Effector CD8-positive, alpha-beta T cell (primary cell): ENCODE measurements around the gene ASNS.
"Not testable (repeated sequence)": the region's sequence is repeated elsewhere in the genome, so short reads cannot be mapped to it uniquely, and the experiment has no call there.

Experiments
- DNase-seq: peaks from one replicate; lab custom pipeline; 2025; lab: John Stamatoyannopoulos, UW
- total RNA-seq, 4 experiments: gene quantifications; one replicate each; lab custom pipeline; 2026; lab: John Stamatoyannopoulos, UW

The ASNS gene, protein sequence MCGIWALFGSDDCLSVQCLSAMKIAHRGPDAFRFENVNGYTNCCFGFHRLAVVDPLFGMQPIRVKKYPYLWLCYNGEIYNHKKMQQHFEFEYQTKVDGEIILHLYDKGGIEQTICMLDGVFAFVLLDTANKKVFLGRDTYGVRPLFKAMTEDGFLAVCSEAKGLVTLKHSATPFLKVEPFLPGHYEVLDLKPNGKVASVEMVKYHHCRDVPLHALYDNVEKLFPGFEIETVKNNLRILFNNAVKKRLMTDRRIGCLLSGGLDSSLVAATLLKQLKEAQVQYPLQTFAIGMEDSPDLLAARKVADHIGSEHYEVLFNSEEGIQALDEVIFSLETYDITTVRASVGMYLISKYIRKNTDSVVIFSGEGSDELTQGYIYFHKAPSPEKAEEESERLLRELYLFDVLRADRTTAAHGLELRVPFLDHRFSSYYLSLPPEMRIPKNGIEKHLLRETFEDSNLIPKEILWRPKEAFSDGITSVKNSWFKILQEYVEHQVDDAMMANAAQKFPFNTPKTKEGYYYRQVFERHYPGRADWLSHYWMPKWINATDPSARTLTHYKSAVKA
- 2.2 to 6.2 (median 3.1) reads per million in 4 experiments for total RNA-seq

DNA sequence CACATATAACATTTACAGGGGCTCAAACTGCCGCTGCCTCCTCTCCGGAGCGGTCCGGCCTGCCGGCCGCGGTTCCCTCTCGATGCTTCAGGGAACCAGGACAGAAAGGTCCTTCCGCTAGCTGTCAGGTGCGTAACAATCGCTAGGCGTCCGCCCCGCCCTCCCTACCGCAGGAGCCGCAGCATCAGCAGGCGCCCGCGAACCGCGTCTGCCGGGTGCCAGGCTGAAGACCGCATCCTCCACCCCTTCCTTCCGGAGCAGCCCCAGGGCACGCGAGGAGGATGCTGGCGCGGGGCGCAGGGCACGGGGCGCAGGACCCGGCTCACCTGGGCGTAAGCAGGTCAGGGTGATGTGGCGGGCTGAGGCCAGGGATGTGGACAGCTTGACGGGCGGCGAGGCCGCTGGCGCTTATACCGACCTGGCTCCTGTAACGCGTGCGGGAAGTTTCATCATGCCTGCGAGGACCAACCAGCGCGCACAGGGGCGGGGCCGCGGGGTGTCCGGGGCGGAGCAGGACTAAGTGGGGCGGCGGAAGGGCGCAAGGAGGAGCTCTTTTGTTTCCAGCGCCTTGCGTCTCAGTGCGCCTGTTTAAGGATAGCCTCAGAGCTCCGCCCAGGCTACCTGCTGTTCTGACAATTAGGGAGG, at the start of gene ASNS:
ASNS (minus strand) TSS at position 384 of the 645 bp plus-strand sequence. CDS start 3,252 bp downstream, outside the sequence.
- peak; percentile 62 for DNase-seq

DNA sequence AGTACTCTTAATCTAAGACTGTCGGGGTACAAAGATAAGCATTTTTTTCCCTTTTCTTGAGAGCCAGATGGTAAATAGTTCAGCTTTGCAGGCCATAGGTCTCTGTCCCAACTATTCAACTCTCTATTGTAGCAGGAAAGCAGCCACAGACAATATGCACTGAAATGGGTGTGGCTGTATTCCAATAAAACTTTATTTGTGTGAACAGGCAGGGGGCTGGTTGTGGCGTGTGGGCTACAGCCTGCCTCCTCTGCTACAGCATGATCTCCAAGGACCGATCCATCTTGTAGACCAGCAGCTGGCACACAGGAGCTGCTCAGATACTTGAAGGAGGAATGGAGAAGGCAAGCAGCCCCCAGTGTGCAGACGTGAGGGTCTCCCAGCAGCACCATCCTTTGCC, 49.0 kb upstream of the ASNS start:
- DNase-seq = not testable (repeated sequence)

DNA sequence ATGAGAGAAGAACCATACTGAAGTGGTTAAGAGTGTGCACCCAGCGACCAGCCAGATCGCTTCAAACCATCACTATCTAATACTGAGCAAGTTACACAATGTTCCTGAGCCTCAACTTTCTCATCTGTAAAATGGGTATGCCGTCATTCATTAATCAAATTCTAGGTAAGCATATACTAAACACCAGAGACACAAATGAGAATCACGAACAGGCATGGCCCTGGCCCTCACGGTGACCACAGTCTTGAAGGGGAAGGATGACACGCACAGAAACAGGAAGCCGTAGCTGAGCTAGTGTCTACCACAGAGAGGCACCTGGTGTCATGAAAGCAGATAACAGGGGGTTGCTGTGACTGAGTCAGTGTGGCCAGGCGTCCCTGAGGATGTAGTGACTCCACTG, 43.1 kb upstream of the ASNS start:
- not testable (repeated sequence) for DNase-seq

DNA sequence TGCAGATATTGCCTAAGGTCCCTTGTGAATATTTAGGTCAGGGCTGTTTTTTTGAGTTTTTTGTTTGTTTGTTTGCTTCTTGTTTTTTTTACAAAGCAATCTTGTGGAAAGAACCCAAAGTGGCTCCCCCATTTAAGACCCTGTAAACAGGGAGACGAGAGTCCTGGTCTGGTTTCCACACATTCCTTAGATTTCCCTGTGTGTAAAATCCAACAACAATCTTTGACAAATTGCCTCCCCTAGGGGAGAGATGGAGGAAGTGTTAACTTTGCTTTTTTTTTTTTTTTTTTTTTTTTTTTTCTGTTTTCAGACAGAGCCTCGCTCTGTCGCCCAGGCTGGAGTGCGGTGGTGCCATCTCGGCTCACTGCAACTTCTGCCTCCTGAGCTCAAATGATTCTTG, 40.1 kb upstream of the ASNS start:
- not testable (repeated sequence) for DNase-seq

DNA sequence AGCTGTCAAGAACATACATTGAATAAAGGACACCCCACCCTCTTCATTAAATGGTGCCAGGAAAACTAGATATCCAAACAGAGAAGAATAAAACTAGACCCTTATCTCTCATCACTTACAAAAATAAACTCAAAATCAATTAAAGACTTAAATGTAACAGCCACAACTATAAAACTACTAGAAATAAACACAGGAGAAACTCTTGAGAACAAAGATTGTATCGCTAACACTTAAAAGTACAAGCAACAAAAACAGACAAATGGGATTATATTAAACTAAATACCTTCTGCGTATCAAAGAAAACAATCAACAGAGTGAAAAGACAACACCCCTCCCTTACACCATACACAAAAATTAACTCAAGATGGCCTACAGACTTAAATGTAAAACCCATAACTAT, 24.7 kb upstream of the ASNS start:
- not testable (repeated sequence) for DNase-seq

DNA sequence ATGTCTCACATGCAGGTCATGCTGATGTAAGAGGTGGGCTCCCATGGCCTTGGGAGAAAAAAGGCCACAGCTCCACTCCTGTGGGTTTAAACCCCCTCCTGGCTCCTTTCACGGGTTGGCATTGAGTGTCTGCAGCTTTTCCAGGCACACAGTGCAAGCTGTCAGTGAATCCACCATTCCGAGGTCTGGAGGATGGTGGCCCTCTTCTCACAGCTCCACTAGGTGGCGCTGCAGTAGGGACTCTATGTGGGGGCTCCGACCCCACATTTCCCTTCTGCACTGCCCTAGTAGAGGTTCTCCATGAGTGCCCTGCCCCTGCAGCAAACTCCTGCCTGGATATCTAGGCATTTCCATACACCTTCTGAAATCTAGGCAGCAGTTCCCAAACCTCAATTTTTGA, 19.5 kb upstream of the ASNS start:
- not testable (repeated sequence) for DNase-seq

DNA sequence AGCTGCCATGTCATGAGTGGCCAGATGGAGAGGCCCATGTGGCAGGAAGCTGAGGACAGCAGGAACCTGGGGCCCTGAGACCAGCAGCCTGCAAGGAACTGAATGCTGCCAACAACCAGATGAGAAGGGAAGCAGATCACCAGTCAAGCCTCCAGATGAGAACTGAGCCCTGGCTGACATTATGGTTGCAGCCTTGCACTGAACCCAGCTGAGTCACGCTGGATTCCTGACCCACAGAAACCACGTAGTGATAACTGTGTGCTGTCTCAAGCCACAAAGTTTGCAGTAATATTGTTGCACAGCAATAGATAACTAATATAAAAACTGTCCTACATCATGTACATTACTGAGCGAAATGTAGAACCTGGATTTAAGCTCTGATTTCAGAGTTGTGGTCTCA, 7.3 kb upstream of the ASNS start:
- not testable (repeated sequence) for DNase-seq

DNA sequence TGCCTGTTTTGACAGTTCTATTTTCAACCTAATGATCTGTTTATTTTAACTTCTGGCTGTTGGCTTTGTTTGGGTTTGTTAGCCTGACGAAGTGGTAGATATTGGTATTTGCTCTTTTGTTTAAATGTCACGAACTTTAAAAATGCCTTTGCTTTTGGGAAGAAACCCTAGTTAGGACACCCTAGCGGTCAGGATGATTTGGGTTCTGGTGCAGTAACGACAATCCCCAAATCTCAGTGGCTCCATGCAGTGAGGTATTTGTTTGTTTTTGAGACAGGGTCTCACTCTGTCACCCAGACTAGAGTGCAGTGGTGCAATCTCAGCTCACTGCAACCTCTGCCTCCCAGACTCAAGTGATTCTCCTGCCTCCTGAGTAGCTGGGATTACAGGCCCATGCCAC, 2.7 kb upstream of the ASNS start:
- DNase-seq = not testable (repeated sequence)

DNA sequence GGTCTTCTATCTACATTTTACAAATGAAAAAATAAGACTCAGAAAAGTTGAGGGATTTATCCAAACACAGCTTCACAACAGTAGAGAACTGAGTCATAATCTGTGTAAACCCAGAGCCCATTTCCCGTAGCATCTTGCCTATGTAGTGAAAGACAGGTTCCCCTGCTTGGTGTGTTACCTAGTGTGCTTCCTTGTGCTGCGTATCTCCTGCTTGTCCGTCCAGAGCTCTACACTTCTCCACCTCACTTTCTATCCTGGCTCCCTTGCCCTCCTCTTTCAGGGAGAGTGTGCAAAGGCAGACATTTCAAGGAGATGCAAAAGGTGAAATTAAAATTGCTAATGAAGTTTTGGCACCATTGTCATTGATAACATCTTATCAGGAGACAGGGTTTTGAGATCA, 1.4 kb upstream of the ASNS start:
- no peak for DNase-seq

DNA sequence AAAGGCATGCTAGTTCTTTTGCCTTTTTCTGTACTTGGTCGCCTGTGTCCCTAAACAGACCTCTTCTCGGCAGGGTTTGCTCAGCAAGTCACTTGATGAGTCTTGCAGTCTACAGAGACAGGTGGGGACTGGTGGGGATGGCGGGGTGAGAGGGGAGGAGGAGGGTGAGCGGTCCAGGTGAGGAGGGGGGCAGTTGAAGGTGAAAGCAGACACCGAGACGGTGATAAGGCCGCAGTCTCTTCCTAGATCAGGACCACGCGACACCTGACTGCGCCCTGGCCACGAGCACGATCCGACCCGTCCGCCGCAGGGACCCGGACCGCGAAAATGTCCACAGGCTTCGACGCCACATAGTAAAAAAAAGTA, 566 bp downstream of the ASNS start:
- no peak for DNase-seq

DNA sequence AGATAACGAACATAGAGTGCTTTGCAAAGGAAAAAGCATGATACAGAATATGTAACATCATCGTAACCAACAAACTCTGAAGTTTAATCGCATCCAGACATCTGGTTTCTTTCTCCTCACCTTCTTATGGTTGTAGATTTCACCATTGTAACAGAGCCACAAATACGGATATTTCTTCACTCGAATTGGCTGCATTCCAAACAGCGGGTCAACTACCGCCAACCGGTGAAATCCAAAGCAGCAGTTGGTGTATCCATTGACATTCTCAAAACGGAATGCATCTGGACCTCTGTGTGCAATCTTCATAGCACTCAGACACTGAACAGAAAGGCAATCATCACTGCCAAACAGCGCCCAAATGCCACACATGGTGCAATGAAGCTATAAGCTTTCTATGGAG, 3.4 kb downstream of the ASNS start:
- no peak for DNase-seq

DNA sequence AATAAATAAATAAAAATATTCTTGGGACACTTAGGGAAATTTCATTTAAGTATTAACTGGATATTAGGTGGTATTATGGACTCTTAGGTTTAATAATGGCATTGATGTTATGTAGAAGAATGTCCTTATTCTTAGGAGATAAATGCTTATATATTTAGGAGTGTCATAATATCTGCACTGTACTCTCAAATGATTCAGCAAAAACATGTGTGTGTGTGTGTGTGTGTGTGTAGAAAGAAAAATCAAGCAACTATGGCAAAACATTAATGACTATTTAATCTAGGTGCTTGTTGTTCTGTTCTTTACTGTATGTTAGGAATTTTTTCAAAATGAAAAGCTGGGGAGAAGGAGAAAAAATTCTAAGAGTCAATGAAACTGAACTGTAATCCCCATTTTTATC, 3.9 kb downstream of the ASNS start:
- no peak for DNase-seq

DNA sequence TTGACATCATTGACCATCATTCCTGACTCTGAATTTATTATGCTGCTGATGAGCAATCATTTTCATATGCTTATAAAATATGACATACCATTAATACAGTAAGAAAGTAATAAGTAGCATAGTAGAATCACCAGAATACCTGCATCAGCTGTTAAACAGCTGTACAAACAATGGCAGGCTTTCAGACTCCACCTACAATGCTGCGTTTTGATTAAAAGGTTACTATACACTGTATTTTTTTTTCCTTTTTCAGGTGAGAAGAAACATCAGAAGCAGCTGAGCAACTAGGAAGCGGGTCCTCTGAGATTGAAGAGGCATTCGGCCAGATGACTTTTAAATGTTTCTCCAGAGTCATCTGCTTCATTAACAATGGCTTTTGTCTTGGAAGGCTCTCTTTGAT, 7.1 kb downstream of the ASNS start:
- no peak for DNase-seq

DNA sequence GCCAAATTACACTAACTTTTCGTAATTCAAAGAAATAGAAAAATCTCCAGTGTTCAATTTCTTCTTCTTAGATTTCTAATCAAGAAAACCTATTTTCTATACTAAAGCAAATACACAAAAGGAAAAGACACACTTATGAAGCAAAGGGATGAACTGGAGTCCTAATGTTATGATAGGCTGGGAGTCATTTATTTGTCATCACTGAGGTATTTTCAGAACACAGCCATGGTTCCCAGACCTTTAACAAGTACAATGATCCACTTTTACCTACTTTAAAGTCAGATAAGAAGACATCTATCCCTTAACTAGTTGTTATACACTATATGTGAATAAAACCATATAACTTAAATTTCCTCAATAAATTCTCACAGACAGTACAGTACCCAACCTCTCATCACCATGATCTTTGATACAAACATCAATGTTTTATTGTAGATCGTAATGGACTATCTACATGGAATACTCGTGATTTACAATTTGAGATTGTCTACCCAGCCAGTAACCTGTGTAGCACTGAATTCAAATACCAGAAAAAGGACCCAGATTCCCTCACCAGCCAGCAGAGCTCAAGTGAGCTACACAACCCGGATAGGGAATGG, 12.5 kb downstream of the ASNS start:
- no peak for DNase-seq

DNA sequence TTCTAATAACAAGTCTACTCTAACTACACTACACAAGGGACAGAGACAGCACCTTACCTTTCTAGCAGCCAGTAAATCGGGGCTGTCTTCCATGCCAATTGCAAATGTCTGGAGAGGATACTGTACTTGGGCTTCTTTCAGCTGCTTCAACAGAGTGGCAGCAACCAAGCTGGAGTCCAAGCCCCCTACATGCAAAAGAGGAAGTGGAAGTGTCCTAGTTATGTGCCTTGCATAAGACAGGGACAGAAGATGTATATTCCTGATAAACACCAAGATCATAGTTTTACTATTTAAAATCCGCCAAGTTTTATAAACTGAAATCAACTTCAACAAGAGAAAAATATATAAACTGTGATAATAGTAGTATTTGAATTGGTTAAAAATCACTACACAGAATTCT, 14.0 kb downstream of the ASNS start:
- DNase-seq = no peak

DNA sequence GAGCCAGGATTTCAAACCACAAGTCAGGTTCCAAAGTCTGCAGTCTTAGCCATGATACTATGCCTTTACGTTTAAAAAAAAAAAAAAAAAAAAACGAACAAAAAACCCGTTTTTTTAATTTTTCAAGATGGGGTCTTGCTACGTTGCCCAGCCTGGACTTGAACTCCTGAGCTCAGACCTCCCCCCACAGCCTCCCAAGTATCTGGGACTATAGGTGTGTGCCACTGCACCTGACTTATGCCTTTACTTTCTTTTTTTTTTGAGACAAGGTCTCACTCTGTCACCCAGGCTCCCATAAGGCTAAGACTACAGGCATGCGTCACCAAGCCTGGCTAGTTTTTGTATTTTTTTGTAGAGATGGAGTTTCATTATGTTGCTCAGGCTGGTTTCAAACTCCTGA, 14.7 kb downstream of the ASNS start:
- DNase-seq = no peak

DNA sequence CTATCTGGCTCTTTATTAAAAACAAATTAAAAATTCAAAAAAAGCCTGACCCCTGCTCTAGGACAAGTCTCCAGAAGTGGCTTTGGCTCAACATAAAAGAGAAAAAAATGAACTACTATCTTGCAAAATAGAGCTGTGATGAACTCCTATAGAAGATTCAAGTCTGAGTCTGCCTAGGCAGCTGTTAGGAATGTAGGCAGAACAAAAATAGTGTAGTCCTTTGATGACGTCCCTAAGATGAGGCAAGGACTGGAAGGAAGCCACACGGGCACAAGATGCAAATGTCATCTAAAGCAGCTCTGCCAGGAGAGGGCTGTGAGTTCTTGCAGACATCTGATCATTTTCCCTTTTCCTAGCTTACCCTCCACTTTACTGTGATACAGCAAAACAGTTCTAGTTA, 20.5 kb downstream of the ASNS start:
- no peak for DNase-seq

DNA sequence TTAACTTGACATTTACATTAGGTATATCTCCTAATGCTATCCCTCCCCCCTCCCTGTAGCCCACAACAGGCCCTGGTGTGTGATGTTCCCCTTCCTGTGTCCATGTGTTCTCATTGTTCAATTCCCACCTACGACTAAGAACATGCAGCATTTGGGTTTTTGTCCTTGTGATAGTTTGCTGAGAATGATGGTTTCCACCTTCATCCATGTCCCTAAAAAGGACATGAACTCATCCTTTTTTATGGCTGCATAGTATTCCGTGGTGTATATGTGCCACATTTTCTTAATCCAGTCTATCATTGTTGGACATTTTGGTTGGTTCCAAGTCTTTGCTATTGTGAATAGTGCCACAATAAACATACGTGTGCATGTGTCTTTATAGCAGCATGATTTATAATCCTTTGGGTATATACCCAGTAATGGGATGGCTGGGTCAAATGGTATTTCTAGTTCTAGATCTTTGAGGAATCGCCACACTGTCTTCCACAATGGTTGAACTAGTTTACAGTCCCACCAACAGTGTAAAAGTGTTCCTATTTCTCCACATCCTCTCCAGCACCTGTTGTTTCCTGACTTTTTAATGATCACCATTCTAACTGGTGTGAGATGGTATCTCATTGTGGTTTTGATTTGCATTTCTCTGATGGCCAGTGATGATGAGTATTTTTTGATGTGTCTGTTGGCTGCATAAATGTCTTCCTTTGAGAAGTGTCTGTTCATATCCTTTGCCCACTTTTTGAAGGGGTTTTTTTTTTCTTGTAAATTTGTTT, 21.8 kb downstream of the ASNS start:
- not testable (repeated sequence) for DNase-seq

DNA sequence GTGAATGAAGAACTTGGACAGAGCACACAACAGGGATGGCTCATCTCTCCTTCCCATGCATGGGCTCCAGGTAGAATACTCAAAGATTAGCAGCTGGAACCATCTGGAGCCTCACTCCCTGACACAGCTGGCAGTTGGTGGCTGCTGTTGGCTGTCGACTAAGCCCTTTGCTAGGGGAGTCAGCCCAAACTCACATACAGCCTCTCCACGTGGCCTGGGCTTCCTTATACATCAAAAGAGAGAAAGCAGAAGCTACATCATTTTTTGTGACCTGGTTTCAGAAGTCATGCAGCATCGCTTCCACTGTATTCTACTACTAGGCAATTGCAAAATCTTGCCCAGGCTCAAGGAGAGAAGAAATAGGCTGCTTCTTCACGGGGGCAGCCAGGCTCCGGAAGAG, 24.4 kb downstream of the ASNS start:
- no peak for DNase-seq

DNA sequence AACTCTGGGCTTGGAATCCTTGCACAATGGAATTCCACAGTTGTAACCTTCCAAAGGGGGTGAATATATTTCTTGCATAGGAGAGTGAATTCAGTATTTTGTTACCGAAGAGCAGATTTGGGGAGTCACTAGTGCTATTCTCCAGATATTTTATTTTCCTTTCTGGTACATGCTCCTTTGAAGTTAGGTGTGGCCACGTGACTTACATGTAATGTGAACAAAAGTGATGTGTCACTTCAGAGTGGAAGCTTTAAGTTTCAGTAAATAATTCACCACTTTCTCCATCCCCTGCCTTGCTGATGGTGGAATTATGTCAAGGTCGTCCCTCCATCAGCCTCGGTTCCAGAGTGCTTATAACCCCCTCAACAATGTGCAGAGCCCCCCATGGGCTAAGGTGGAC, 25.3 kb downstream of the ASNS start:
- no peak for DNase-seq

DNA sequence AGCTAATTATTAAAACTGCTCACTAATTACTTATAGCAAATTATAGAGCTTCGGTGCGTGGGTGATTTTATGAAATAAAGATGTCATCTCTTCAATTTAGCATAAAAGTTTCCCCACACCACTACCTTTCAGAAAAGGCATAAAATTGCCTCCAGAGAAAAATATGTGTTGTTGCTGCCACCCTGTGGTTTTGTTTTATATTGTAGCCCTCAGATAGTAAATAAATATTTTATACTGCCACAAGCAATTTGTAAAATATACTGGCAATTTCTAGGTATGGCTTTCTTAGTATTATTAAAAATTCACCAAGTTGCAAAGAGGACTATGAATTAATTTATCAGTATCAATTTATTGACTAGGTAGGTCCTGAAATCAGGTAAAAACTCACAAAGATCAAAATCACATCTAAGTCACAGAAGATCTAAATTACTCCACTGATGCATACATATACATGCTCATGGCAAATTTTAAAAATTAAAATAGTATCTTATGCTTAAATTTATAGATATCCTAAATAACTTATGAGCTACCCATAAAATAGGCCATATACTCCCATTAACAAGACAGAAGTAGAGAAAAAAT, 26.5 kb downstream of the ASNS start:
- DNase-seq = no peak

DNA sequence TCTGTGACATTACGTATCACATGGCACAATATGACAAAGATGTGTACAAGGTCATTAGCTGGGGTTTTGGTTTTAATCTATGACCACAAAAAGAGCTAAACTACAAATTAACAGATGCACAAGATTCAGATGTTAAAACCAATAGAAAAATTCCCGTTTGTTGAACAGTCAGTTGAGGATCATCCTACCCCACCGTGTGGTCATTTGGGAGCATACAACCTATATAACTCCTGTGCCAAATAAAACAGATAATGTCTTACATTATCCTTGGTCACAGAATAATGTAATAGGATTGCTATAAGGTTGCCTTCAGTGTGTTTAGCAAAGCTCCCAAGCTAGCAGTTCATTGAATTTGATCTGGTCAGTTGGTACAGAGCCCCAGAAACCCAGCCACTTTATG, 28.2 kb downstream of the ASNS start:
- DNase-seq = no peak
